HEK293T (cell line): Measurements from ENCODE around the gene HOXD10.

ENCODE experiments used
- ARNT ChIP-seq: fragments of 450-650 bp; IDR thresholded peaks from 2 replicates; pipeline ENCODE4 v1.6.1; 2017; ENCODE audit warnings: mild to moderate bottlenecking
- BHLHE40 ChIP-seq: fragments of 450-650 bp; IDR thresholded peaks from 2 replicates; pipeline ENCODE4 v1.6.1; 2016; ENCODE audit warnings: mild to moderate bottlenecking, moderate library complexity, borderline replicate concordance
- ELF4 ChIP-seq: fragments of 450-650 bp; IDR thresholded peaks from 2 replicates; pipeline ENCODE4 v1.6.1; 2017; ENCODE audit warnings: antibody characterized with exemption
- FOXA1 ChIP-seq: fragments of 450-650 bp; IDR thresholded peaks from 2 replicates; pipeline ENCODE4 v1.6.1; 2016; ENCODE audit warnings: mild to moderate bottlenecking
- FOXK2 ChIP-seq: fragments of 450-650 bp; IDR thresholded peaks from 2 replicates; pipeline ENCODE4 v1.6.1; 2016; ENCODE audit warnings: mild to moderate bottlenecking
- FOXM1 ChIP-seq: fragments of 450-650 bp; IDR thresholded peaks from 2 replicates; pipeline ENCODE4 v1.6.1; 2017; ENCODE audit warnings: mild to moderate bottlenecking, borderline replicate concordance
- L3MBTL2 ChIP-seq: fragments of 450-650 bp; conservative IDR thresholded peaks from 2 replicates; pipeline ENCODE4 v1.6.1; 2016; ENCODE audit warnings: mild to moderate bottlenecking
- LEF1 ChIP-seq: fragments of 450-650 bp; IDR thresholded peaks from 2 replicates; pipeline ENCODE4 v1.6.1; 2017; ENCODE audit warnings: mild to moderate bottlenecking, borderline replicate concordance
- NFRKB ChIP-seq: fragments of 450-650 bp; IDR thresholded peaks from 2 replicates; pipeline ENCODE4 v1.6.1; 2016; ENCODE audit warnings: mild to moderate bottlenecking, moderate library complexity
- SP1 ChIP-seq: fragments of 450-650 bp; IDR thresholded peaks from 2 replicates; pipeline ENCODE4 v1.6.1; 2017
- SUZ12 ChIP-seq: fragments of 450-650 bp; IDR thresholded peaks from 2 replicates; pipeline ENCODE4 v1.6.1; 2016; ENCODE audit warnings: mild to moderate bottlenecking
- TARDBP ChIP-seq: fragments of 450-650 bp; IDR thresholded peaks from 2 replicates; pipeline ENCODE4 v1.6.1; 2016
- ZNF384 ChIP-seq: fragments of 450-650 bp; IDR thresholded peaks from 2 replicates; pipeline ENCODE4 v1.6.1; 2016
- TF ChIP-seq, protein P1 (sequence below): fragments of 450-650 bp; IDR thresholded peaks from 2 replicates; pipeline ENCODE4 v1.6.1; 2016

DNA sequence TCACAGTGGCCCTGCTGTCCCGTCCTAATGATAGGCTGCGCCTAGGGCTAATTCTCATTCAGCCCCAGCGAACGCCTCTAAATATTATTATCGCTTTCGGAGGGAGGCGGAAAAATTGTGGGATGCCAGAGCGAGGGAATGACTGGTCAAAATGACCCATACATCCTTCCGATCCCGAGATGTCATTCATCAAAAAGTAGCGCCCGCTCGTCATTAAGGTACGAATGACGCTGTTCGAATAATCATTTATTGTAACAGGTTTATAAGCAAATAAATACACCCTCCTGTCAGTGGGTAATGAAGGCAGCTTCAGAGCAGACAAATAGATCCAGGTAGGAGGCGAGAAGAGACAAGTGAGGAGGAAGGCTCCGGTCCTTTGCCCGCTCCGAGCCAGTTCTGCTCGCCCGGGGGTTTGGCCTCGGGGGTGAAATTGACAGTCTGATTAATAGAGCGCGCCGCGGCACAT, 32.7 kb upstream of the HOXD10 start, which contains the start of gene EVX2:
- TF ChIP-seq, protein P1, sequence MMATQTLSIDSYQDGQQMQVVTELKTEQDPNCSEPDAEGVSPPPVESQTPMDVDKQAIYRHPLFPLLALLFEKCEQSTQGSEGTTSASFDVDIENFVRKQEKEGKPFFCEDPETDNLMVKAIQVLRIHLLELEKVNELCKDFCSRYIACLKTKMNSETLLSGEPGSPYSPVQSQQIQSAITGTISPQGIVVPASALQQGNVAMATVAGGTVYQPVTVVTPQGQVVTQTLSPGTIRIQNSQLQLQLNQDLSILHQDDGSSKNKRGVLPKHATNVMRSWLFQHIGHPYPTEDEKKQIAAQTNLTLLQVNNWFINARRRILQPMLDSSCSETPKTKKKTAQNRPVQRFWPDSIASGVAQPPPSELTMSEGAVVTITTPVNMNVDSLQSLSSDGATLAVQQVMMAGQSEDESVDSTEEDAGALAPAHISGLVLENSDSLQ: no peak
- TF ChIP-seq SP1 (no peak), NFRKB (no peak), LEF1 (no peak), BHLHE40 (no peak), FOXM1 (no peak), ELF4 (no peak), SUZ12 (no peak), ARNT (no peak), FOXA1 (no peak), TARDBP (no peak), L3MBTL2 (no peak), ZNF384 (no peak), FOXK2 (no peak)
